SK-N-SH (cell line): ENCODE results near the gene ANKRD34A.

Experiments
- CTCF ChIP-seq: fragments of 200-600 bp; sonication (generic); IDR thresholded peaks from 2 replicates; pipeline ENCODE4 v1.6.1; 2017; ENCODE audit warnings: antibody characterized with exemption, mild to moderate bottlenecking, moderate library complexity
- EZH2phosphoT487 ChIP-seq: fragments of 200-600 bp; sonication (generic); IDR thresholded peaks from 2 replicates; pipeline ENCODE4 v1.6.1; 2017; ENCODE audit warnings: low read depth, mixed run types, mild to moderate bottlenecking, antibody characterized with exemption, moderate library complexity, borderline replicate concordance
- TCF12 ChIP-seq: IDR thresholded peaks from 2 replicates; pipeline ENCODE4 v1.4.0; 2012
- YY1 ChIP-seq: IDR thresholded peaks from 2 replicates; pipeline ENCODE4 v1.4.0; 2012; ENCODE audit warnings: low read depth, mild to moderate bottlenecking

GRCh38 chr1:145936247-145936646 lies 28.1 kb downstream of the ANKRD34A start:
- TF ChIP-seq CTCF: no peak
- TF ChIP-seq TCF12: no peak
- no peak for TF ChIP-seq YY1
- TF ChIP-seq EZH2phosphoT487: no peak
